ENCODE data around the gene DCC. TPM values are rescaled to one million over a fixed set of nuclear protein-coding genes. Genes with fewer than 3 reads are reported as not detected.

Gene DCC
- polyA plus RNA-seq, 1 donor, result 0.58 TPM

DNA sequence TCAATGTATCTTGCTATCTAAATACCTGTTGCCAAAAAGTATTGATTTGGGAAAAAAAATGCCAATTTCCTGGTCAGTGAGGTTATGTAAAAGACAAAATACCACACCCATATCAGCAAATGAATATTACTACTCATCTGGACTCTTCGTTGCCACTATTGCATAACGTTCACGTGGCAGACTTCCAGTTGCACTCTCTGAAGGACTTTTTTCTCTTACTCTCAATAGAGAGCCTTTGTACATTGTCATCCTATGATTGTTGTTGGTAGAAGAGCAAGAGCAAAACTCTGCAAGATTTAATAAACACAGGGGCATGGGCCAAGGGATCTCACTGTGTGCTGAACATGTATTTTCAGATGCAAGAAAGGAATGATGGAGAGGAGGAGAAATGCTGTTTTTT lies 1194.7 kb downstream of the DCC start:
- WGBS (ENCODE audit: insufficient coverage, low lambda C conversion rate), result 92% methylated on average over 2 of the region's 3 CpGs
- no peaks in the 10 kb centered on the region for H3K9me3 ChIP-seq (ENCODE audit: control insufficient read depth, low read depth, low read length)
- H3K27ac ChIP-seq (ENCODE audit: low read length), result no peak overlapping the region
- no peaks in the 10 kb centered on the region for H3K27me3 ChIP-seq (ENCODE audit: control insufficient read depth, insufficient read depth, low read length)
- H3K4me3 ChIP-seq (ENCODE audit: low read length), result no peak overlapping the region
- H3K4me1 ChIP-seq (ENCODE audit: control insufficient read depth, insufficient read depth, low read length), result no peaks in the 10 kb centered on the region
- DNase-seq, result no peak
- H3K36me3 ChIP-seq (ENCODE audit: control insufficient read depth, insufficient read depth, low read length), result no peaks in the 10 kb centered on the region

DNA sequence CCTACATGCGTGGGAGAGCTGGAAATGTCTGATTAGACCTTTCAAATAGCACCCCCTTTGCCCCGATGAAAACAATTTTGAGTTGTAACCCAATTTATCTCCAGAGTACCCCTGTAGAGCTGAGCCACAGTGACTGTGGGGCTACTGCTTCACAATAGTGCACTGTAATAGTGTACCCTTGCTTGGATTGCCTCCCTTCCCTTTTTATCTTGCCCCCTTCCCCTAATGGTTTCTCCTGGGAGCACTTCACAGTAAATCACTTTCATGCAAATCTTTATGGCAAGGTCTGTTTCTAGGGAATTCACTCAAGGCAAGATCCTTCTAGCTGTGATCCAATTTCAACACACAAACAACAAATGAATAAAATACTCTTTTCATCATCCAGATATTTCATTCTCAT lies 1196.9 kb downstream of the DCC start:
- DNase-seq, result no peak

DNA sequence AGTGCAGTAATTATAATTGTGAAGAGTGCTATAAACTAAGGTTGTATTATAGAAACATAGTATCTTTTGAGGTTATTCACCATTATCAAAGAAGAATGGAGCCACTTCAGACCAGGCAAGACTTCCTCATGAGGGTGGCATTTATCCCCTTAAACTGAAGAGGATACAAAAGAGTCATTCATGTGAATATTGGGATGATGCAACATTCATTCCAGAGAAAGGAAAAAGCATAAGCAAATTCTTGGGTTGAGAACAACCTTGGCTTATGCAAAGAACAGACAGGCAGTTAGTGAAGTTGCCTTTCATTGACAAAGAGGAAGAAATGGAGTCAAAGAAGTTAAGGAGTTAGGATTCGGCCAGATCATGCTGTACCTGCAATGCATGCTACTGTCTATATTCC lies 1201.9 kb downstream of the DCC start:
- Histone ChIP-seq H3K4me1 (ENCODE audit: control insufficient read depth, insufficient read depth, low read length) (no peaks in the 10 kb centered on the region), H3K27ac (ENCODE audit: low read length) (no peak overlapping the region), H3K36me3 (ENCODE audit: control insufficient read depth, insufficient read depth, low read length) (no peaks in the 10 kb centered on the region), H3K4me3 (ENCODE audit: low read length) (no peak overlapping the region), H3K27me3 (ENCODE audit: control insufficient read depth, insufficient read depth, low read length) (no peaks in the 10 kb centered on the region), H3K9me3 (ENCODE audit: control insufficient read depth, low read depth, low read length) (no peaks in the 10 kb centered on the region)
- 100% methylated on average over 1 of the region's 1 CpG for WGBS (ENCODE audit: insufficient coverage, low lambda C conversion rate)
- no peak for DNase-seq

More for the DNA sequence above, 1196.9 kb downstream of the DCC start:
- Histone ChIP-seq H3K4me3 (ENCODE audit: low read length) (no peak overlapping the region), H3K27ac (ENCODE audit: low read length) (no peak overlapping the region), H3K4me1 (ENCODE audit: control insufficient read depth, insufficient read depth, low read length) (no peaks in the 10 kb centered on the region), H3K36me3 (ENCODE audit: control insufficient read depth, insufficient read depth, low read length) (no peaks in the 10 kb centered on the region), H3K9me3 (ENCODE audit: control insufficient read depth, low read depth, low read length) (no peaks in the 10 kb centered on the region), H3K27me3 (ENCODE audit: control insufficient read depth, insufficient read depth, low read length) (no peaks in the 10 kb centered on the region)
- no CpG with 5 or more reads among the region's 2 CpGs for WGBS (ENCODE audit: insufficient coverage, low lambda C conversion rate)

DNA sequence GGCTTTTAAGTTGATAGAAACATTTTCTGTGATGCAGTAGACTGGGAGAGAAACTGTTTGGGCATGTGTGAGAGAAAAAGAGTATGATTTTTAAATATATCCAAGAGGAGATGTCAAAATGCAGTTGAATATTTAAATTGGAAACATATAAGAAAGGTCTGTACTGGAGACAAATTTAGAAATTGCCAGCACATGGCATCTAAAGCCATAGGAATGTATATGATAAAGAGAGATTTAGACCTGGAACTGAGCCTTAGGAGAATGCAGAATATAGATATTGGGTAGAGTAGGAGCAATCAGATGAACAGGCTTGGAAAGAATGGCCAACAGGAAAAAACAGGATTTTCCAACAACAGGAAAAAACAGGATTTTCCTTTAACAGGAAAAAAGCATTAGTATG lies 1203.7 kb downstream of the DCC start:
- no peaks in the 10 kb centered on the region for H3K4me1 ChIP-seq (ENCODE audit: control insufficient read depth, insufficient read depth, low read length)
- no peaks in the 10 kb centered on the region for H3K27me3 ChIP-seq (ENCODE audit: control insufficient read depth, insufficient read depth, low read length)
- no peak for DNase-seq
- H3K9me3 ChIP-seq (ENCODE audit: control insufficient read depth, low read depth, low read length), result no peaks in the 10 kb centered on the region
- no peak overlapping the region for H3K27ac ChIP-seq (ENCODE audit: low read length)
- H3K4me3 ChIP-seq (ENCODE audit: low read length), result no peak overlapping the region
- H3K36me3 ChIP-seq (ENCODE audit: control insufficient read depth, insufficient read depth, low read length), result no peaks in the 10 kb centered on the region

DNA sequence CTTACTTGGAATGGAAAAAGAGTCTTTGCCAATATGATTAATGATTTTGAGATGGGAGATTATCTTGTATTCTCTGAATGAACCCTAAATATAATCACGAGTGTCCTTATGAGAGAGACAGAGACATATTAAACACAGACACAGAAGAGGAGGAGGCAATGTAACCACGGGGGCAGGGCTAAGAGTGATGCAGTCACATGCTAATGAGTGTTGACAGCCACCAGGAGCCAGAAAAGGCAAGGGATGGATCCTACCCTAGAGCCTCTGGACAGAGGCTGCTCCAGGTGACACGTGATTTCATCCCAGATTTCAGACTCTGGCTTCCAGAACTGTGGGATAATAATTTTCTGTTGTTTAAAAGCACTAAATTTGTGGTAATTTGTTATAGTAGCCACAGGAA lies 1204.9 kb downstream of the DCC start:
- H3K4me1 ChIP-seq (ENCODE audit: control insufficient read depth, insufficient read depth, low read length), result no peaks in the 10 kb centered on the region
- no peaks in the 10 kb centered on the region for H3K27me3 ChIP-seq (ENCODE audit: control insufficient read depth, insufficient read depth, low read length)
- no peak overlapping the region for H3K4me3 ChIP-seq (ENCODE audit: low read length)
- no peaks in the 10 kb centered on the region for H3K36me3 ChIP-seq (ENCODE audit: control insufficient read depth, insufficient read depth, low read length)
- H3K9me3 ChIP-seq (ENCODE audit: control insufficient read depth, low read depth, low read length), result no peaks in the 10 kb centered on the region
- no peak for DNase-seq
- no CpG with 5 or more reads among the region's 3 CpGs for WGBS (ENCODE audit: insufficient coverage, low lambda C conversion rate)
- H3K27ac ChIP-seq (ENCODE audit: low read length), result no peak overlapping the region

DNA sequence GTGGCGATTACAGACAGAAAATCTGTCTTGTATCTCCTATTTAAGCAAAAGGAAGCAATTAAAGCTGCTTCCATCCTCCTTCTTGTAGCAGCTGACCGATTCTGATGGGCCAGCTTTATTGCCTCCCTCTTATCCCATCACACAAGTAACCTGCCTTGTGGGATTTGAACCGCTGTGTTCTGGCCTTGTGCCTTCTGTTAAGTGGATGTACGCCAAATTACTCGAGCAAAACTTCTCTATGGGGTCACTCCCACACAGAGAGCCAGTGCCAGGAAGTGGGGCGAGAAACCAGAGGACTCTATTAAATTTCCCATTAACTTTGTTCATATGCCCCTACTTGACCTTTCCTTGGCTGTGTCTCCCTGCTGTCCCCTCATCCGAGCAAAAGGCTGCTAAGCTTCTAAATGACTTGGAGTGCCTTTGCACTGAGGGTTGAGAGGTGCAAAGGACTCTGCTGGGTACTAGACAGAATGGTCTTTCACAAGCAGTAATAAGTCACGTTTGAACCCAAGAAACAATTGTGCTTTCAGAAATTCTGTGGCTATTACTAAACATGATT lies 1212.0 kb downstream of the DCC start:
- WGBS (ENCODE audit: insufficient coverage, low lambda C conversion rate), result no CpG with 5 or more reads among the region's 8 CpGs
- H3K27me3 ChIP-seq (ENCODE audit: control insufficient read depth, insufficient read depth, low read length), result no peaks in the 10 kb centered on the region
- H3K4me1 ChIP-seq (ENCODE audit: control insufficient read depth, insufficient read depth, low read length), result no peaks in the 10 kb centered on the region
- H3K36me3 ChIP-seq (ENCODE audit: control insufficient read depth, insufficient read depth, low read length), result no peaks in the 10 kb centered on the region
- no peaks in the 10 kb centered on the region for H3K9me3 ChIP-seq (ENCODE audit: control insufficient read depth, low read depth, low read length)
- no peak for DNase-seq
- no peak overlapping the region for H3K27ac ChIP-seq (ENCODE audit: low read length)
- no peak overlapping the region for H3K4me3 ChIP-seq (ENCODE audit: low read length)

DNA sequence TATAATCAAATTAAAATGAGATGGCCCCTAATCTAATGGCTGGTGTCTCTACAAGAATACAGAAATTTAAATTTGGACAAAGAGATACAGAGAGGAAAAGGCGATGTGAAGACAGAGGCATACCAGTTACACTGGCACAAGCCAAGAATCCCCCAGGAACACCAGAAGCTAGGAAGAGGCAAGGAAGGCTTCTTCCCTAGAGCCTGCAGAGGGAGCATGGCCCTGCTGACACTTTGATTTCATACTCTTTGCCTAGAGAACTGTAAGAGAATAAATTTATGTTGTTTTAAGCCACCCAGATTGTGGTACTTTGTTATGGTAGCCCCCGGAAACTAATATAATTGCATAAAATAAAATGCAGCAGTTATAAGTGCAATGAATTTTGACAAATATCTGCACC lies 1213.0 kb downstream of the DCC start:
- no peak for DNase-seq
- H3K27ac ChIP-seq (ENCODE audit: low read length), result no peak overlapping the region
- no peaks in the 10 kb centered on the region for H3K36me3 ChIP-seq (ENCODE audit: control insufficient read depth, insufficient read depth, low read length)
- H3K9me3 ChIP-seq (ENCODE audit: control insufficient read depth, low read depth, low read length), result no peaks in the 10 kb centered on the region
- H3K4me3 ChIP-seq (ENCODE audit: low read length), result no peak overlapping the region
- WGBS (ENCODE audit: insufficient coverage, low lambda C conversion rate), result 100% methylated on average over 1 of the region's 2 CpGs
- H3K4me1 ChIP-seq (ENCODE audit: control insufficient read depth, insufficient read depth, low read length), result no peaks in the 10 kb centered on the region
- H3K27me3 ChIP-seq (ENCODE audit: control insufficient read depth, insufficient read depth, low read length), result no peaks in the 10 kb centered on the region

DNA sequence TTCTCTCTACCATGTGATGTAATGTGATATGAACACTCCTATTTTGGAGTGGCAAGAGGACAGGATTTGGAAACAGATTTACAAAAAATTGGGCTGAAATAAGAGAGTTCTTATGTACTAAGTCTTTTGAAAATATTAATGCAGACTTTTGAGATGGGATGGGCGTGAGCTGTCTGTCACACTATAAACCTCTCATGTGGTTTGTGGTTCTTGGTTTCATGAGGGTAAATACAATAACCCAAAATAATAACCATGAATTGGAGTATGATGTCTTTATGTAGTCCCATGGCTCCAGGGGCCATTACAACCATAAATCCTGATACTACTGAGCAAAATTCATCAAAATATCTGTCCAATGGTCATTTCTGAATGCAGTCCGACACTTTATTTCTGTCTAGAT lies 1216.5 kb downstream of the DCC start:
- Histone ChIP-seq H3K4me3 (ENCODE audit: low read length) (no peak overlapping the region), H3K9me3 (ENCODE audit: control insufficient read depth, low read depth, low read length) (no peaks in the 10 kb centered on the region), H3K27ac (ENCODE audit: low read length) (no peak overlapping the region), H3K4me1 (ENCODE audit: control insufficient read depth, insufficient read depth, low read length) (no peaks in the 10 kb centered on the region), H3K27me3 (ENCODE audit: control insufficient read depth, insufficient read depth, low read length) (no peaks in the 10 kb centered on the region), H3K36me3 (ENCODE audit: control insufficient read depth, insufficient read depth, low read length) (no peaks in the 10 kb centered on the region)
- no peak for DNase-seq
- WGBS (ENCODE audit: insufficient coverage, low lambda C conversion rate), result no CpG with 5 or more reads among the region's 2 CpGs

DNA sequence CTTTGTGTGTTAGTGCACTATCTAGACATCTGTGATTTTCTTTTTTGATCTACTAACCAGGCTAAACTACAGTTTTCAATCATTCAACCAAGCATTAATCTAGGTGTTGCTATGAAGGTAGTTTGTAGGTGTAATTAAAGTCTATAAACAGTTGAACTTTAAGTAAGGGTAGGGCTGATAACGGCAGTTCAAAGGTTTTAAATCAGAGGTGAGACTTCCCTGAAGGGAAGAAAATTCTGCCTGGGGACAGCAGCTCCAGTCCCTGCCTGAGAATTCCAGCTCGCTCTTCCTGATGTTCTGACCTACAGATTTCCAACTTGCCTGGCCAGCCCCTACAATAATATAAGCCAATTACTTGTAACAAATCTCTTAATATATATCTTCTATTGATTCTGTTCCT lies 1220.5 kb downstream of the DCC start:
- H3K27ac ChIP-seq (ENCODE audit: low read length), result no peak overlapping the region

DNA sequence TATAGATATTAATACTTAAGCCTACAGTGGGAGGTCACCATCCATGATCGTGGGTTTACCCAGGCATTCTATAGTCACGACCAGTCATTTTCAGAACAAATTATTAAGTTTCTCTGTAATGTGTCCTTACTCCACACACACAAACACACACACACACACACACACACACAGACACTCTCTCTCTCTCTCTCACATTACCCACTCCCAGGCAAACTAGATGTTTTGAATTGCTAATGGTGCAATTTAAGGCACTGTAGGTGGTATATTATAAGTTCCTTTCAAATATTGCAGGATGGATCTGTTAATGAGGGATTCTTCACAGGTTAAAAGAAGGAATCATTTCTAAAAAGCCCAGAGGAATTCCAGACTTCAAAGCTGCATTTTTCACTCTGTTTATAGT lies 1226.6 kb downstream of the DCC start:
- no peaks in the 10 kb centered on the region for H3K36me3 ChIP-seq (ENCODE audit: control insufficient read depth, insufficient read depth, low read length)
- no peak overlapping the region for H3K4me3 ChIP-seq (ENCODE audit: low read length)
- no peak for DNase-seq
- H3K9me3 ChIP-seq (ENCODE audit: control insufficient read depth, low read depth, low read length), result no peaks in the 10 kb centered on the region
- H3K27ac ChIP-seq (ENCODE audit: low read length), result no peak overlapping the region
- H3K4me1 ChIP-seq (ENCODE audit: control insufficient read depth, insufficient read depth, low read length), result no peaks in the 10 kb centered on the region
- H3K27me3 ChIP-seq (ENCODE audit: control insufficient read depth, insufficient read depth, low read length), result no peaks in the 10 kb centered on the region
- 90% methylated on average over 2 of the region's 2 CpGs for WGBS (ENCODE audit: insufficient coverage, low lambda C conversion rate)

More for the DNA sequence above, 1220.5 kb downstream of the DCC start:
- DNase-seq, result no peak
- Histone ChIP-seq H3K4me3 (ENCODE audit: low read length) (no peak overlapping the region), H3K4me1 (ENCODE audit: control insufficient read depth, insufficient read depth, low read length) (no peaks in the 10 kb centered on the region), H3K9me3 (ENCODE audit: control insufficient read depth, low read depth, low read length) (no peaks in the 10 kb centered on the region), H3K27me3 (ENCODE audit: control insufficient read depth, insufficient read depth, low read length) (no peaks in the 10 kb centered on the region), H3K36me3 (ENCODE audit: control insufficient read depth, insufficient read depth, low read length) (no peaks in the 10 kb centered on the region)
- WGBS (ENCODE audit: insufficient coverage, low lambda C conversion rate), result no CpG with 5 or more reads among the region's 2 CpGs

DNA sequence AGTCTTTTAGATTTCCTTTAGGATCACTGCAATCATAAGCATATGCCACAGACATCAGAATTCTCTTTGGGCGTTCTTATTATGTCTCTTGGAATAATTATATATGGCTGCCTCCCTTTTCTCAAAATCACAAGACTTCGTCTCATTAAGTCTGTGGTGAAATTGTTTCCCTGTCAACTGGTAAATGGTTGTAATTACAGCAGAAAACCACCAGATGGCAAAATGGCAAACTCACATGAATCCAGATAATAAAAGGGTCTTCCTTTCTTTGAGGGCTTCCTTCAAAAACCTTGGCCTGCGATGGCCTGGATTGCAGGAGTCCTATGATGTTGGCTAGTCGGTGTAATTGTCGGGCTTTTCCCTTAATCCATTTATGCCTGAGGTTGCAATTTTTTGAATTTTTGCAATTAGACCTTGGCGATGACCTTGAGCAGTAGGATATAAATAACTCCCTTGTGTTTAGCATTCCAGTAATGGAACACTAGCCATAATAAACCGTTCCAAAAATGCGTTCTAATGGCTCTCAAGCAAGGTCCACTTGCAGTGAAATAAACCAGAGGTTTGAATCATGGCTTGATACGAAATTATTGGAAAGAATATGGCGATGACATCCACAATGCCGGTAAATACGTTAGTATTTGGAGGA lies 1228.1 kb downstream of the DCC start:
- Histone ChIP-seq H3K4me1 (ENCODE audit: control insufficient read depth, insufficient read depth, low read length) (no peaks in the 10 kb centered on the region), H3K36me3 (ENCODE audit: control insufficient read depth, insufficient read depth, low read length) (no peaks in the 10 kb centered on the region), H3K27ac (ENCODE audit: low read length) (no peak overlapping the region), H3K9me3 (ENCODE audit: control insufficient read depth, low read depth, low read length) (no peaks in the 10 kb centered on the region), H3K27me3 (ENCODE audit: control insufficient read depth, insufficient read depth, low read length) (no peaks in the 10 kb centered on the region), H3K4me3 (ENCODE audit: low read length) (no peak overlapping the region)
- 69% methylated on average over 8 of the region's 12 CpGs for WGBS (ENCODE audit: insufficient coverage, low lambda C conversion rate)
- peak in 1 of 2 donors; percentile 3 for DNase-seq
